Heart left ventricle (tissue), 16 donors: ENCODE measurements around the gene PHACTR3. TPM values are rescaled to one million over a fixed set of nuclear protein-coding genes. Genes with fewer than 3 reads are reported as not detected.
"Not testable (repeated sequence)": the region's sequence is repeated elsewhere in the genome, so short reads cannot be mapped to it uniquely, and the experiment has no call there.

Experiments
- ATAC-seq, 4 donors: fragments of 200-7000 bp; cut with Tn5 transposase; one replicate each; pipeline ENCODE4 v1.9.1; 2020 to 2022; ENCODE audit warnings: moderate library complexity in 4 of 4, mild to moderate bottlenecking in 3 of 4, moderate number of reproducible peaks in 1 of 4
- DNase-seq, 5 donors: peaks; one replicate each; pipeline ENCODE4 v3.0.0-alpha.2; 2020
- H3K27ac ChIP-seq, 12 donors: fragments of 200-600 bp; sonication (generic) in 4 of 12; one replicate each; pipeline versions ENCODE4 v1.5.0 to v1.8.0; 2016 to 2022; ENCODE audit warnings: mild to moderate bottlenecking in 2 of 12
- H3K27me3 ChIP-seq, 9 donors: fragments of 200-600 bp; sonication (generic) in 2 of 9; one replicate each; pipeline versions ENCODE4 v1.5.1 to v1.8.0; 2016 to 2022; ENCODE audit warnings: mild to moderate bottlenecking in 3 of 9
- H3K36me3 ChIP-seq, 9 donors: fragments of 200-600 bp; sonication (generic) in 2 of 9; one replicate each; pipeline versions ENCODE4 v1.5.0 to v1.8.0; 2018 to 2022; ENCODE audit warnings: mild to moderate bottlenecking in 2 of 9
- H3K4me1 ChIP-seq, 12 donors: fragments of 200-600 bp; sonication (generic) in 4 of 12; one replicate each; pipeline versions ENCODE4 v1.5.0 to v1.8.0; 2016 to 2022; ENCODE audit warnings: mild to moderate bottlenecking in 3 of 12
- H3K4me3 ChIP-seq, 12 donors: fragments of 200-600 bp; sonication (generic) in 4 of 12; one replicate each; pipeline versions ENCODE4 v1.5.0 to v1.8.0; 2017 to 2022; ENCODE audit warnings: mild to moderate bottlenecking in 9 of 12, moderate library complexity in 4 of 12
- H3K9me3 ChIP-seq, 12 donors: fragments of 200-600 bp; sonication (generic) in 4 of 12; one replicate each; pipeline versions ENCODE4 v1.5.0 to v1.8.0; 2016 to 2022; ENCODE audit warnings: mild to moderate bottlenecking in 1 of 12
- CTCF ChIP-seq, 12 donors: fragments of 200-600 bp; sonication (generic) in 4 of 12; IDR thresholded peaks; one replicate each; pipeline versions ENCODE4 v1.5.0 to v1.8.0; 2018 to 2022; ENCODE audit warnings: antibody characterized with exemption in 12 of 12, mild to moderate bottlenecking in 5 of 12
- POLR2A ChIP-seq, 2 donors: fragments of 450-650 bp; IDR thresholded peaks; one replicate each; pipeline ENCODE4 v1.6.1; 2017; ENCODE audit warnings: antibody characterized with exemption in 2 of 2, mild to moderate bottlenecking in 2 of 2, moderate library complexity in 2 of 2
- WGBS, 4 donors: extraction: QIAGEN DNeasy Blood & Tissue Kit in 2 of 4; methylation state at CpG; one replicate each; pipeline versions ENCODE4 v1.1.5 to v1.1.7; 2013 to 2018; 5-methylcytosine and 5-hydroxymethylcytosine counted together
- intact Hi-C, 10 donors: fragments of 100-400 bp; cut with DNase I; formaldehyde crosslinking; loops; one replicate each; pipeline versions ENCODE4 v1.11.1 to v1.14.2; 2022
- polyA plus RNA-seq, 2 donors: library from polyadenylated mRNA; stranded (reverse); fragments of 200-250 nt; gene quantifications; one replicate each; pipeline ENCODE4 v1.2.3, GENCODE V29; 2013
- total RNA-seq, 9 donors: library from RNA; depleted of rRNA in 2 of 9; stranded (reverse); fragments of >200 nt in 2 of 9; fragmentation: NEBNext Ultra II Directional in 3 of 9; extraction: Animal tissue kit (Norgen Biotek cat#: 25700) in 3 of 9; gene quantifications; one replicate each; pipeline versions ENCODE4 v1.1.0 to v1.2.4, GENCODE V29; 2016 to 2023
- donor health status: ischemic (EF 13 %, LVEDD 7.1; RV severe dilation, severe dysfunction).
- donor health status: healthy with polysubstance abuse.
- donor health status: DM: no; HTN: yes; CAD: no.
- donor health status: DM: no; HTN: no; CAD: no.
- donor health status: ischemic (EF 25% LVEDD 6.9; RV normal size, moderate dysfunction).
- donor health status: ischemic (EF 25% LVEDD 5.7; RV mildly dilated, moderate dysfunction).
- donor health status: healthy.
- donor health status: DM: yes; HTN: yes; CAD: no.
- donor health status: ischemic (EF 35%, LVEDD 5.7; RV mildly dilated, moderate dysfunction).
- donor health status: nonischemic (EF 11% LVEDD 7.7; RV severe dilation, severe dysfunction).
- donor health status: DM: yes; HTN: yes; CAD: no.
- donor health status: PGD.
- donor health status: ischemic (EF 29% LVEDD 5.4; RV normal size, mild dysfunction).
- donor health status: nonischemic (EF 23%, LVEDD 6.1; RV moderate dilation, normal function).

Gene PHACTR3
- total and polyA plus RNA-seq, 11 donors = 0.19 to 14.6 (median 3.5) TPM

DNA sequence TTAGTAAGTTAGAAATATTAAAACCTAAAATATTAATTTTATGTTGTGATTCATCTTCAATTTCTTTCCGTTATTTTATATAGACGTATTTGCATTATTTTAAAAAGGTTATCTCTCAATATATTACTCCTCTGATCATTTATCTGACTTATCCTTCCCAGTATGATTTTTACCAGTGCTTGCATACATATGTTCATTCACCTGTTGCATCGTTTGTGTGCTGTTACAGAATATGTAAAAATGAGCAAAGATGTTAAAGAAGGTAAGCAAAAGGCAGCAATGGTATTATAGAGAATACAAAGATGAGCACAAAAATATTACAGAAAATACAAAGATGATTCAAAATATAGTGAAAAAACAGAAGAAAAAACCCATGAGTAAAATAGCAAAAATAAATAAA, 280.2 kb downstream of the PHACTR3 start:
- ATAC-seq = no peak
- H3K9me3 ChIP-seq = no peaks in the 10 kb centered on the region
- no peaks in the 10 kb centered on the region for H3K27me3 ChIP-seq
- DNase-seq = no peak
- H3K27ac ChIP-seq = no peak overlapping the region
- no peak overlapping the region for H3K4me3 ChIP-seq
- no peak for TF ChIP-seq CTCF (IDR thresholded peaks at IDR 0.05)
- TF ChIP-seq POLR2A (IDR thresholded peaks at IDR 0.05) = no peak
- intact Hi-C loops = no loop called here
- H3K36me3 ChIP-seq = no peaks in the 10 kb centered on the region
- 89 to 92% (median 91%) methylated on average over 3 of the region's 3 CpGs for WGBS, 4 donors
- no peaks in the 10 kb centered on the region for H3K4me1 ChIP-seq

DNA sequence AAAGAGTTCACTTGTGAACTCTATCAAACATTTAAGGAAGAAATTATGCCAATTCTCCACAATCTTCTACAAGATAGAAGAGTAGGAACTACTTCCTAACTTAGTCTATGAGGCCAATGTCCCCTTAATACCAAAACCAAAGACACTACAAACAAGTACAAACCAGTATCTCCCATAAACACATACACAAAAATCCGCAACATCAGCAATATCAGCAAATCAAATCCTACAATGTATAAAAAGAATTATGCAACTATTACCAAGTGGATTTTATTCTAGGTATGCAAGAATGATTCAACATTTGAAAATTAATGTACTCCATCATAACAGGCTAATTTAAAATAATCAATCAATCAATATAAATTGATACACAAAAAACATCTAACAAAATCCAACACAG, 283.7 kb downstream of the PHACTR3 start:
- Histone ChIP-seq H3K27me3 (no peaks in the 10 kb centered on the region), H3K9me3 (peaks cover 0 to 2% (median 0%) of the 10 kb centered on the region in 12 donors), H3K4me3 (no peak overlapping the region), H3K36me3 (no peaks in the 10 kb centered on the region), H3K27ac (no peak overlapping the region), H3K4me1 (no peaks in the 10 kb centered on the region)
- intact Hi-C loops = no loop called here
- TF ChIP-seq CTCF (IDR thresholded peaks at IDR 0.05) (no peak), POLR2A (IDR thresholded peaks at IDR 0.05) (no peak)
- no peak for DNase-seq
- ATAC-seq = no peak
- WGBS, 4 donors = 93 to 98% (median 96%) methylated on average over 1 of the region's 1 CpG

GRCh38 chr20:59890035-59890434, 285.7 kb downstream of the PHACTR3 start:
- H3K27me3 ChIP-seq, H3K27ac ChIP-seq, DNase-seq, intact Hi-C loops, H3K9me3 ChIP-seq, H3K4me3 ChIP-seq, ATAC-seq, H3K4me1 ChIP-seq, H3K36me3 ChIP-seq: not testable (repeated sequence)
- WGBS, 4 donors = 89 to 92% (median 90%) methylated on average over 2 of the region's 2 CpGs

GRCh38 chr20:59891581-59891980, 287.2 kb downstream of the PHACTR3 start:
- Histone ChIP-seq H3K4me1 (no peaks in the 10 kb centered on the region), H3K36me3 (no peaks in the 10 kb centered on the region), H3K27me3 (no peaks in the 10 kb centered on the region), H3K9me3 (peaks cover 0 to 2% (median 0%) of the 10 kb centered on the region in 12 donors), H3K4me3 (no peak overlapping the region), H3K27ac (no peak overlapping the region)
- DNase-seq (no peak), ATAC-seq (no peak)
- intact Hi-C loops = no loop called here
- TF ChIP-seq CTCF (IDR thresholded peaks at IDR 0.05) (no peak), POLR2A (IDR thresholded peaks at IDR 0.05) (no peak)
- 77 to 92% (median 86%) methylated on average over 1 of the region's 1 CpG for WGBS, 4 donors

GRCh38 chr20:59895908-59896307, 291.6 kb downstream of the PHACTR3 start:
- H3K36me3 ChIP-seq = no peaks in the 10 kb centered on the region
- no peak overlapping the region for H3K27ac ChIP-seq
- H3K4me1 ChIP-seq = no peaks in the 10 kb centered on the region
- intact Hi-C loops = no loop called here
- ATAC-seq = no peak
- TF ChIP-seq CTCF (IDR thresholded peaks at IDR 0.05) (no peak), POLR2A (IDR thresholded peaks at IDR 0.05) (no peak)
- no peaks in the 10 kb centered on the region for H3K27me3 ChIP-seq
- no peaks in the 10 kb centered on the region for H3K9me3 ChIP-seq
- no peak overlapping the region for H3K4me3 ChIP-seq
- WGBS, 4 donors = 75 to 77% (median 77%) methylated on average over 1 of the region's 1 CpG
- no peak for DNase-seq
